BLaER1 treated with 17β-estradiol and CSF1 and Interleukin-3, amounts not matched to agents 10 nM and 100 nM (cell line): Measurements from ENCODE around the gene ECI1.
"Not testable (repeated sequence)": the region's sequence is repeated elsewhere in the genome, so short reads cannot be mapped to it uniquely, and the experiment has no call there.

Source experiments
- H3K27ac ChIP-seq, 11 experiments: shearing (Covaris generic); formaldehyde crosslinking; 2 replicates each; pipeline ENCODE4 v1.8.1; 2022
- H3K27me3 ChIP-seq, 11 experiments: shearing (Covaris generic); formaldehyde crosslinking; 2 replicates each; pipeline ENCODE4 v1.8.1; 2022
- H3K36me3 ChIP-seq, 11 experiments: shearing (Covaris generic); formaldehyde crosslinking; 2 replicates each; pipeline ENCODE4 v1.8.1; 2022
- H3K4me1 ChIP-seq, 10 experiments: shearing (Covaris generic); formaldehyde crosslinking; 2 replicates each; pipeline ENCODE4 v1.8.1; 2022
- H3K4me2 ChIP-seq, 11 experiments: shearing (Covaris generic); formaldehyde crosslinking; 2 replicates each; pipeline ENCODE4 v1.8.1; 2022
- H3K4me3 ChIP-seq, 10 experiments: shearing (Covaris generic); formaldehyde crosslinking; 2 replicates each; pipeline ENCODE4 v1.8.1; 2022
- H3K9ac ChIP-seq, 11 experiments: shearing (Covaris generic); formaldehyde crosslinking; 2 replicates each; pipeline ENCODE4 v1.8.1; 2022
- H3K9me3 ChIP-seq, 11 experiments: shearing (Covaris generic); formaldehyde crosslinking; replicated peaks in 1 of 11; 2 replicates each; pipeline ENCODE4 v1.8.1; 2022
- H4K20me1 ChIP-seq, 11 experiments: shearing (Covaris generic); formaldehyde crosslinking; 2 replicates each; pipeline ENCODE4 v1.8.1; 2022
- Cebpa-rat ChIP-seq, 11 experiments: shearing (Covaris generic); IDR thresholded peaks; 2 replicates each; pipeline ENCODE4 v1.8.1; 2022

ECI1 gene

GRCh38 chr16:2252806-2253148, 1.4 kb upstream of the ECI1 start:
- 0 out of 22 replicates have a peak overlapping the region, but pooled peaks of 5 of the 11 experiments have one; percentile 26 to 92 (median 82) for H3K9ac ChIP-seq
- H3K36me3 ChIP-seq: peaks cover 54 to 79% (median 73%) of the 10 kb centered on the region in 11 experiments
- H3K9me3 ChIP-seq: no peaks in the 10 kb centered on the region
- TF ChIP-seq Cebpa-rat (IDR thresholded peaks at IDR 0.05): no peak
- no peaks in the 10 kb centered on the region for H3K27me3 ChIP-seq
- H3K27ac ChIP-seq: peak overlapping the region in 1 of 11 experiments; percentile 80; a peak in 1 of 22 replicates
- H3K4me1 ChIP-seq: peaks cover 25 to 34% (median 30%) of the 10 kb centered on the region in 10 experiments
- H3K4me3 ChIP-seq: no peak overlapping the region
- H4K20me1 ChIP-seq: peaks cover 17 to 76% (median 63%) of the 10 kb centered on the region in 11 experiments; a peak in 21 of 22 replicates
- peak overlapping the region in 4 of 11 experiments; percentile 71 to 96 (median 82); a peak in 5 of 22 replicates for H3K4me2 ChIP-seq

DNA sequence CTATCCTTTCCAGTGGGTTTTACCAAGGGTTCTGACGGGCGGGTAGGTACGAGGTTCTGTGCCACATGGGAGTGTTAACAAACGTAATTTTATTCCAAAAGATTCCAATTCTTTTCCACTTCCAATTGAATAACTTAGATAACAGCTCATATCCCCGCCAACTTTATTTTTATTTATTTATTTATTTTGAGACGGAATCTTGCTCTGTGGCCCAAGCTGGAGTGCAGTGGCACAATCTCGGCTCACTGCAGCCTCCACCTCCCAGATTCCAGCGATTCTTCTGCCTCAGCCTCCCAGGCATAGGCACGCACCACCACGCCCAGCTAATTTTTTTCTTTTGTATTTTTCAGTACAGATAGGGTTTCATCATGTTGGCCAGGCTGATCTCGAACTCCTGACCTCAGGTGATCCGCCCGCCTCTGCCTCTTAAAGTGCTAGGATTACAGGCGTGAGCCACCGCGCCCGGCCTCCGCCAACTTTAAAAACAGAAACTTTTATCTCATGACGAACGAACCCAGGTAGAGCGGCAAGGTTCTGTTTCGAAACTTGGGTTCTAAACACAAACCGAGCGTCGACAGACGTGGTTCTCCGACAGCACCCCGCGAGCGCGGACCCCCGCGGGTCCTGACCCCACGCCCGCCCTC, 613 bp downstream of the ECI1 start:
- H3K4me3 ChIP-seq: peak overlapping the region; percentile 68 to 87 (median 74)

GRCh38 chr16:2246301-2246885, 5.0 kb downstream of the ECI1 start:
- H3K27me3 ChIP-seq: no peaks in the 10 kb centered on the region
- peaks cover 46 to 79% (median 70%) of the 10 kb centered on the region in 11 experiments for H3K36me3 ChIP-seq
- H3K9me3 ChIP-seq: no peaks in the 10 kb centered on the region

More for the DNA sequence above, 613 bp downstream of the ECI1 start:
- Histone ChIP-seq H3K27ac (peak overlapping the region; percentile 69 to 91 (median 80); a peak in 21 of 22 replicates), H4K20me1 (peaks cover 0 to 67% (median 43%) of the 10 kb centered on the region in 11 experiments; a peak in 21 of 22 replicates), H3K4me1 (peaks cover 25 to 34% (median 30%) of the 10 kb centered on the region in 10 experiments), H3K9me3 (no peaks in the 10 kb centered on the region), H3K9ac (peak overlapping the region; percentile 80 to 93 (median 88)), H3K36me3 (peaks cover 45 to 79% (median 69%) of the 10 kb centered on the region in 11 experiments), H3K4me2 (peak overlapping the region; percentile 71 to 98 (median 89)), H3K27me3 (no peaks in the 10 kb centered on the region)
- no peak for TF ChIP-seq Cebpa-rat (IDR thresholded peaks at IDR 0.05)

GRCh38 chr16:2244926-2245795, 6.2 kb downstream of the ECI1 start:
- Histone ChIP-seq H3K27me3 (no peaks in the 10 kb centered on the region), H3K4me2 (no peak overlapping the region), H3K27ac (no peak overlapping the region), H3K36me3 (peaks cover 46 to 90% (median 72%) of the 10 kb centered on the region in 11 experiments), H3K9me3 (no peaks in the 10 kb centered on the region), H3K4me3 (no peak overlapping the region), H3K4me1 (peaks cover 9 to 28% (median 20%) of the 10 kb centered on the region in 10 experiments), H3K9ac (no peak overlapping the region), H4K20me1 (peaks cover 7 to 67% (median 30%) of the 10 kb centered on the region in 11 experiments; a peak in 18 of 22 replicates)
- no peak for TF ChIP-seq Cebpa-rat (IDR thresholded peaks at IDR 0.05)

More at GRCh38 chr16:2246301-2246885, 5.0 kb downstream of the ECI1 start:
- Histone ChIP-seq H3K4me1 (peaks cover 15 to 34% (median 28%) of the 10 kb centered on the region in 10 experiments), H3K9ac (peak overlapping the region in 1 of 11 experiments; percentile 13; a peak in 1 of 22 replicates), H3K4me2 (no peak overlapping the region), H3K4me3 (no peak overlapping the region), H3K27ac (no peak overlapping the region), H4K20me1 (peaks cover 9 to 61% (median 34%) of the 10 kb centered on the region in 11 experiments; a peak in 18 of 22 replicates)
- TF ChIP-seq Cebpa-rat (IDR thresholded peaks at IDR 0.05): no peak

DNA sequence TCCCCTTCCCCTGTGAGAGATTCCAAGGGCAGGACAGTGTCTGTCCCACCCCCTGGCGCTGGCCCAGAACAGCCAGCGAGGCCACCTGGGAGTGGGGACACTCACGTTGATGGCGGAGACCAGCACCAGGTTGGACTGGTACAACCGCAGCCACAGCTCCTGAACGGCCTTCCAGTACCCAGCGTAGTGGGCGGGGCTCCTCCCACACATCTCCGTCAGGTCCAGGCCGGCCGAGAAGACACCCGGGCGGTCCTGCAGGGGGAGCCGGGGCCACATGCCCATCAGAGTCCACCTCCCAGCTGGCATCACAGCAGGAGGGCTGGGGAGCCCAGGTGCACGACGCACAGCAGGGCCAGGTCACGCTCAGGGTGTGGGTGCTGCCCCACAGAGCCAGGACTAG, 7.1 kb downstream of the ECI1 start:
- TF ChIP-seq Cebpa-rat (IDR thresholded peaks at IDR 0.05): no peak
- 0 out of 22 replicates have a peak overlapping the region, but pooled peaks of 2 of the 11 experiments have one; percentile 1 to 6 for H3K9ac ChIP-seq
- no peak overlapping the region for H3K4me3 ChIP-seq
- H3K27ac ChIP-seq: no peak overlapping the region
- H3K4me1 ChIP-seq: peaks cover under 1 to 19% (median 12%) of the 10 kb centered on the region in 10 experiments; a peak in 19 of 20 replicates
- peaks cover 53 to 99% (median 78%) of the 10 kb centered on the region in 11 experiments for H3K36me3 ChIP-seq
- H4K20me1 ChIP-seq: peaks cover 9 to 76% (median 37%) of the 10 kb centered on the region in 11 experiments; a peak in 20 of 22 replicates
- H3K4me2 ChIP-seq: no peak overlapping the region
- H3K27me3 ChIP-seq: no peaks in the 10 kb centered on the region
- no peaks in the 10 kb centered on the region for H3K9me3 ChIP-seq

DNA sequence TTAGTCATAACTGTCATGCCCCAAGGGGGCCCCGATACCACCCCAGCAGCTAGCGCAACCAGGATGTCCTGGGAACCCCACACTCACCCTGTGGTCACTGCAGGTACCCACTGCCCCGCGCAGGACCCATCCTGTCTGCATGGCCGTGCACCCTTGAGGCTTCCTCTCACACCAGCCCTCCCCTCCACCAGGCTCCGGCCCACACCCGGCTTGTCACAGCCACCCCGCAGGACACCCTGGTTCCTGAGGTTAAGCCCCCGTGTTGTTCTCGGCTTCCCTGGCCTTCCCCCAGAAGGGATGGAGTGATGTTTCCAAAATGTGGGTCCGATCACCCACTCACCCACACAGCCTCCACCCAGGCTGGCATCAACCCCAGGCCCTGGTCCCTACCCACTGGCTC, 7.6 kb downstream of the ECI1 start:
- Histone ChIP-seq H3K4me2 (no peak overlapping the region; a peak in 1 of 22 replicates), H3K4me3 (no peak overlapping the region), H3K9ac (peak overlapping the region in 6 of 11 experiments; percentile 1 to 34 (median 12); a peak in 1 of 22 replicates), H3K4me1 (peaks cover 0 to 19% (median 11%) of the 10 kb centered on the region in 10 experiments; a peak in 15 of 20 replicates), H3K27ac (no peak overlapping the region), H4K20me1 (peaks cover 9 to 81% (median 43%) of the 10 kb centered on the region in 11 experiments; a peak in 20 of 22 replicates), H3K27me3 (no peaks in the 10 kb centered on the region), H3K9me3 (no peaks in the 10 kb centered on the region), H3K36me3 (peaks cover 53 to 99% (median 79%) of the 10 kb centered on the region in 11 experiments)
- TF ChIP-seq Cebpa-rat (IDR thresholded peaks at IDR 0.05): no peak

DNA sequence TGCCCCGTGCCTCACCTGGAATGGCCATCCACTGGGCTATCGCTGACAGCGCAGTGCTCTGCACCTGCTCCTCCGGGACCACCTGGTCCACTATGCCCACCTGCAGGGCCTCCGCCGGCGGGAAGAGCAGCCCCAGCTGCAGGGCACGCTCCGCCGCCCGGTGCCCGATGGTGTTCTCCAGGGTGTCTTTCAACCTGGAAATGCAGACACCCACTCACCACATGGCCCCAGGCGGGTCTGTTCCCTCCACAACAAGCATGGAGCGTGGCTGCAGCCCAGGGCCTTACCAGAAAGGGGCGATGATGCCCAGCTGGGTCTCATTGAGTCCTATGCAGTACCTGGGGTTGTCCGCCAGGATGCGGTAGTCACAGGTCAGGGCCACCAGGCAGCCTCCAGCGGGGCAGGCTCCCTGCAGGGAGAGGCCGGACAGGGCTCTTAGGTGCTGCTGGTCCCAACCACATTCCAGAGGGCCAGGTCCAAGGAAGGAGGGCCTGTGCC, 8.3 kb downstream of the ECI1 start:
- Histone ChIP-seq H3K9ac (peak overlapping the region in 3 of 11 experiments; percentile 9 to 34 (median 24); a peak in 3 of 22 replicates), H3K27me3 (peaks cover 0 to 6% (median 2%) of the 10 kb centered on the region in 11 experiments; a peak in 10 of 22 replicates), H3K9me3 (no peaks in the 10 kb centered on the region), H4K20me1 (peaks cover 9 to 82% (median 50%) of the 10 kb centered on the region in 11 experiments; a peak in 21 of 22 replicates), H3K4me3 (no peak overlapping the region), H3K4me2 (peak overlapping the region in 4 of 11 experiments; percentile 13 to 59 (median 52); a peak in 9 of 22 replicates), H3K4me1 (peaks cover 0 to 19% (median 11%) of the 10 kb centered on the region in 10 experiments; a peak in 15 of 20 replicates), H3K36me3 (peaks cover 53 to 94% (median 77%) of the 10 kb centered on the region in 11 experiments), H3K27ac (no peak overlapping the region)
- no peak for TF ChIP-seq Cebpa-rat (IDR thresholded peaks at IDR 0.05)

DNA sequence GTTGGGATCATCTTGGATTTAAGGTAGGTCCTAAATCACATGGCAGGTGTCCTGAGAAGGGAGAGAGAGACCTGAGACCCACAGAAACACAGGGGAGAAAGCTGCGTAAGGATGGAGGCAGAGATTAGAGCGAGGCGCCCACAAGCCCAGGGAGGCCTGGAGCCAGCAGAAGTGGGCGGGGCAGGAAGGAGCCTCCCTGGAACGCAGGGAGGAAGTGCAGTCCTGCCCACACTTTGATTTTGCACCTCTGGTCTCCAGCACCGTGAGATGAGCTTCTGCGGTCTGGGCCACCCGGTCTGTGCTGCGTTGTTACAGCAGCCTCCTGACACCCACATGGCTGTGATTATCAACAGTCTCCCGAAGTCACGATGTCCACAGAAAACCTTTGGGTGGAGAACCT, 8.8 kb downstream of the ECI1 start:
- Histone ChIP-seq H3K27ac (no peak overlapping the region), H4K20me1 (peaks cover 9 to 86% (median 54%) of the 10 kb centered on the region in 11 experiments; a peak in 21 of 22 replicates), H3K9ac (peak overlapping the region in 1 of 11 experiments; percentile 9; a peak in 2 of 22 replicates), H3K27me3 (peaks cover 3 to 10% (median 7%) of the 10 kb centered on the region in 11 experiments; a peak in 20 of 22 replicates), H3K9me3 (no peaks in the 10 kb centered on the region), H3K4me3 (no peak overlapping the region), H3K36me3 (peaks cover 53 to 92% (median 74%) of the 10 kb centered on the region in 11 experiments), H3K4me2 (peak overlapping the region in 4 of 11 experiments; percentile 13 to 59 (median 52); a peak in 7 of 22 replicates), H3K4me1 (peaks cover 0 to 19% (median 11%) of the 10 kb centered on the region in 10 experiments; a peak in 15 of 20 replicates)
- no peak for TF ChIP-seq Cebpa-rat (IDR thresholded peaks at IDR 0.05)

GRCh38 chr16:2240331-2240730, 11.1 kb downstream of the ECI1 start:
- not testable (repeated sequence) for H3K27ac ChIP-seq, H3K4me3 ChIP-seq, H3K9me3 ChIP-seq, H3K4me2 ChIP-seq, H3K9ac ChIP-seq
- peaks cover 43 to 89% (median 70%) of the 10 kb centered on the region in 11 experiments for H3K36me3 ChIP-seq
- H3K4me1 ChIP-seq: peaks cover 0 to 19% (median 11%) of the 10 kb centered on the region in 10 experiments; a peak in 15 of 20 replicates
- H4K20me1 ChIP-seq: peaks cover 14 to 93% (median 75%) of the 10 kb centered on the region in 11 experiments; a peak in 21 of 22 replicates
- H3K27me3 ChIP-seq: peaks cover 19 to 33% (median 25%) of the 10 kb centered on the region in 11 experiments
